ENCODE data around the gene PLB1. TPM values are rescaled to one million over a fixed set of nuclear protein-coding genes. Genes with fewer than 3 reads are reported as not detected.

The PLB1 gene
- total and polyA plus RNA-seq, 9 of the 15 experiments (the other 6 are each of a cell fraction or from before 2014, with no cell fraction given) = 0.01 to 0.09 (median 0.07) TPM; not detected in 2

DNA sequence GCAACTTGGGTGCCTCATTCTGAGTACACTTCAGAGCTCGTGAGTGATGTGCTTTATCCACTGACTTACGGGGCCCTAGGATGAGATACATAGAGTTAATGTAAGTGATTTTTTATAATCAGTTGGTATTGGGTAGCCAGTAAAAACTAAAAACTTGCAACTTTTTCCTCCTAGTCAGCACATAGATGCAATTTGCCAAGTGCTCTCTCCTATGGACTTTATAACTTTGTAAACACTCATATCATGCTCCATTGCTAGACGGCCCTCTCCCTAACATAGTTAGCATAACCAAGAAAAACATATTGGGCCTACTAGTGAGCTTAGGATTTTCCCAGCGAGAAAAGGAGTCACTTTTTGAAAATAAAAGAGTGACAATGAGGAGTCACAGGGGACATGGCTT lies 60.4 kb downstream of the PLB1 start (continued):
- TF ChIP-seq RBFOX2 (IDR thresholded peaks at IDR 0.05; ENCODE audit: low read depth, low read length) (no peak), SAFB2 (IDR thresholded peaks at IDR 0.05; ENCODE audit: borderline replicate concordance, low read depth, low read length, severe bottlenecking) (no peak), HDAC3 (IDR thresholded peaks at IDR 0.05; ENCODE audit: borderline replicate concordance, partially characterized antibody) (no peak), ZNF253 (CRISPR knock-in tag; conservative IDR thresholded peaks at IDR 0.05) (no peak), ZNF785 (CRISPR knock-in tag; IDR thresholded peaks at IDR 0.05) (no peak)
- TF ChIP-seq, protein P1, sequence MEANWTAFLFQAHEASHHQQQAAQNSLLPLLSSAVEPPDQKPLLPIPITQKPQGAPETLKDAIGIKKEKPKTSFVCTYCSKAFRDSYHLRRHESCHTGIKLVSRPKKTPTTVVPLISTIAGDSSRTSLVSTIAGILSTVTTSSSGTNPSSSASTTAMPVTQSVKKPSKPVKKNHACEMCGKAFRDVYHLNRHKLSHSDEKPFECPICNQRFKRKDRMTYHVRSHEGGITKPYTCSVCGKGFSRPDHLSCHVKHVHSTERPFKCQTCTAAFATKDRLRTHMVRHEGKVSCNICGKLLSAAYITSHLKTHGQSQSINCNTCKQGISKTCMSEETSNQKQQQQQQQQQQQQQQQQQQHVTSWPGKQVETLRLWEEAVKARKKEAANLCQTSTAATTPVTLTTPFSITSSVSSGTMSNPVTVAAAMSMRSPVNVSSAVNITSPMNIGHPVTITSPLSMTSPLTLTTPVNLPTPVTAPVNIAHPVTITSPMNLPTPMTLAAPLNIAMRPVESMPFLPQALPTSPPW (CRISPR knock-in tag; IDR thresholded peaks at IDR 0.05) = no peak
- TF ChIP-seq, protein P2, sequence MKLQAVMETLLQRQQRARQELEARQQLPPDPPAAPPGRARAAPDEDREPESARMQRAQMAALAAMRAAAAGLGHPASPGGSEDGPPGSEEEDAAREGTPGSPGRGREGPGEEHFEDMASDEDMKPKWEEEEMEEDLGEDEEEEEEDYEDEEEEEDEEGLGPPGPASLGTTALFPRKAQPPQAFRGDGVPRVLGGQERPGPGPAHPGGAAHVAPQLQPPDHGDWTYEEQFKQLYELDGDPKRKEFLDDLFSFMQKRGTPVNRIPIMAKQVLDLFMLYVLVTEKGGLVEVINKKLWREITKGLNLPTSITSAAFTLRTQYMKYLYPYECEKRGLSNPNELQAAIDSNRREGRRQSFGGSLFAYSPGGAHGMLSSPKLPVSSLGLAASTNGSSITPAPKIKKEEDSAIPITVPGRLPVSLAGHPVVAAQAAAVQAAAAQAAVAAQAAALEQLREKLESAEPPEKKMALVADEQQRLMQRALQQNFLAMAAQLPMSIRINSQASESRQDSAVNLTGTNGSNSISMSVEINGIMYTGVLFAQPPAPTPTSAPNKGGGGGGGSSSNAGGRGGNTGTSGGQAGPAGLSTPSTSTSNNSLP (IDR thresholded peaks at IDR 0.05; ENCODE audit: borderline replicate concordance, low read depth, low read length) = no peak

Measured in K562 (cell line).